NCI-H1105 (cell line): ENCODE measurements around the gene USO1.

Source experiments
- DNase-seq: peaks from one replicate; lab custom pipeline; 2025; lab: John Stamatoyannopoulos, UW

Gene USO1

GRCh38 chr4:75844151-75844662, 119.8 kb downstream of the USO1 start:
- DNase-seq = no peak

- DNase-seq = no peak
These were observed 121.6 kb downstream of the USO1 start for GRCh38 chr4:75845992-75846391.

GRCh38 chr4:75848171-75848760, 123.9 kb downstream of the USO1 start:
- DNase-seq = peak; percentile 42

GRCh38 chr4:75848891-75849290, 124.5 kb downstream of the USO1 start:
- no peak for DNase-seq

GRCh38 chr4:75849461-75849860, 125.1 kb downstream of the USO1 start:
- no peak for DNase-seq

GRCh38 chr4:75858721-75859120, 134.3 kb downstream of the USO1 start:
- no peak for DNase-seq

- DNase-seq = no peak
These were observed 136.2 kb downstream of the USO1 start for GRCh38 chr4:75860606-75861005.
